Head of caudate nucleus (tissue), 42 donors: ENCODE results near the gene SNAPC1.
"Not testable (repeated sequence)": the region's sequence is repeated elsewhere in the genome, so short reads cannot be mapped to it uniquely, and the experiment has no call there.

Experiments
- DNase-seq, 42 donors: peaks; one replicate each; pipeline versions ENCODE4 v3.0.0 to v3.0.0-alpha.2; 2020 to 2021; ENCODE audit warnings: mixed read lengths in 7 of 42
- intact Hi-C: fragments of 100-400 bp; cut with DNase I; formaldehyde crosslinking; loops from one replicate; pipeline ENCODE4 v1.15.0; 2022

The SNAPC1 gene

DNA sequence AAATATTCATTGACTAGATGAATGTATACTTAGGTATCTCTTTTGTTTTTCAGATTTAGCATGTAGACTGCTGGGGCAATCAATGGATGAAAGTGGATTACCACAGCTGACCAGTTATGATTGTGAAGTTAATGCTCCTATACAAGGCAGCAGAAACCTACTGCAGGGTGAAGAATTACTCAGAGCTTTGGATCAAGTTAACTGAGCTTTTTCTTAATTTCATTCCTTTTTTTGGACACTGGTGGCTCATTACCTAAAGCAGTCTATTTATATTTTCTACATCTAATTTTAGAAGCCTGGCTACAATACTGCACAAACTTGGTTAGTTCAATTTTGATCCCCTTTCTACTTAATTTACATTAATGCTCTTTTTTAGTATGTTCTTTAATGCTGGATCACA is 15.3 kb upstream of the SNAPC1 start:
- DNase-seq, result no peak
- intact Hi-C loops, result no loop called here

DNA sequence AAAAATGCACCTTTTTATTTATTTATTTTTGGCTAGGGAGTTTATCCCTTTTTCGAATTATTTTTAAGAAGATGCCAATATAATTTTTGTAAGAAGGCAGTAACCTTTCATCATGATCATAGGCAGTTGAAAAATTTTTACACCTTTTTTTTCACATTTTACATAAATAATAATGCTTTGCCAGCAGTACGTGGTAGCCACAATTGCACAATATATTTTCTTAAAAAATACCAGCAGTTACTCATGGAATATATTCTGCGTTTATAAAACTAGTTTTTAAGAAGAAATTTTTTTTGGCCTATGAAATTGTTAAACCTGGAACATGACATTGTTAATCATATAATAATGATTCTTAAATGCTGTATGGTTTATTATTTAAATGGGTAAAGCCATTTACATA is 14.9 kb upstream of the SNAPC1 start:
- DNase-seq, result no peak
- intact Hi-C loops, result no loop called here

DNA sequence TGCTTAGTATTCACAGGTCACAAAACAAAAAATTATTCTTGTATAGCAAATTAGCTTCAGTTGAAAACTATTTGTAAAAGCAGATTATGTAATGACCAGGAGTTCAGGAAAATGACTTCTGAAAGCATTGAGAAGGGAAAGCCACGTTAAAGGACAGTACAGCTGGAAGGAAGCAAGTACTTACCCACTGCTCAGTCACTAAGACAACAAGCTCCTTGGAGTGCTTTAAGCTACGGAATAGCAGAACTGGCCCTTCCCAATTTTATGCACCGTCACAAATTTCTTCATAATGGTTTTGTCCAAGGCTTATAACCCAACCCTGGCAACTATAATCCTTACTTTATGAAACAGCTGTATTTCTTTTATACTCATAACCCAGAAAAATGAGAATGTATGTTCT is 13.0 kb upstream of the SNAPC1 start:
- intact Hi-C loops, result no loop called here
- DNase-seq, result no peak

DNA sequence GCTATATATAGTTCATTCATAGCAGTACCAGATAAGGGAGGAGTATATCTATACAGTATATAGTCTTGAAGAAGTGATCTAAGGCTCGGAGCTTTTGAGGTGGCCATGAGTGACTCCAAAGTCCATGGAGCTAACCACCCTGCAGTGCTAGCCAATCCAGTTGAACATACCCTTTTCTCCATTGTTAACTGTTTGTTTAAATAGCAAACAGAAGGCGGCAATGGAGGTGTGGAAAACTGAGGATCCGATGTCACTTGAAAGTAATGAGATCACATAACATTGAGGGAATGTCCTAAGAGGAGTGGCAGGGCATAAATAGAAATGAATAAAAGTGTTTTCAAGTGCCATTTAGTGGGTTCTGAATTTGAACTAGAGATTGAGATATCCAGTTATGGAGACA is 12.4 kb upstream of the SNAPC1 start:
- intact Hi-C loops, result loop anchor here (10.0 kb wide), 1 partner anchor 55 kb away; the partner anchor contains the start of gene HIF1A
- no peak for DNase-seq

DNA sequence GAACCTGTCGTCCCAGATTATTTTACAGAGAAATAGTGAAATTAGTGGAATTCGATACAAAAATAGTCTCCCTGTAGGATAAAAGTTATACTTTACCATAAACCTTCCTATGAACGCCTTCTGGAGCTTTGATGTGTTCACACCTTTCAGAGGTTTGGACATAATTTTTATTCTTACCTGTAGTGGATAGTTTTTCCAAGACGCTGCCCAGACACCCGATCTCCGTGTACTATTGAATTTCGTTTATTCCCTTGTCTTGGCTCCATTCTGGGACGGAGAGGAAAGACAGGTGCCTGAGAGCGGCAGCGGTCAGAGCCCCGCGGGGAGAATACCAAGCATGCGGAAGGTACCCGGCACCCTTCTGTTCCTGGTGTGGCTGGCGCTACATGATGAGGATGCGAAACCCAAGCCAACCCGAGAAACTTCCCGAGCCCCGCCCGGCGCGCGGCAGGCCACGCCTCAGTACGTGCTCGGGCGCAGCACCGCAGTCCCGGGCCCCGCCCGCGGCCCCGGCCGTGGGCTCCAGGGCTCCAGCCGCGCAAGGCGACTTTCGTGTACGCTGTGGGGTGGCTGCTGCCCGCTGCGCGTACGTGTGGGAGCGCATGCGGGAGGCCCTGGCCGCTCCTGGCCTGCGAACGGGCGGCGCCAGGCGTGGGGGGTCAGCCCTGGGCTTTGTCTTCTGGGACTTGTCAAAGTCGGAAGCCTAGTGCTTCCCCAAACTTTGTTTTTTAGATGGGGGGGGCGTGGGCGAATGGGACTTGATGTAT is 11.3 kb upstream of the SNAPC1 start:
- intact Hi-C loops, result loop anchor here (10.0 kb wide), 1 partner anchor 56 kb away; the partner anchor contains the start of gene HIF1A
- DNase-seq, result peak; percentile 50 to 92 (median 82)

DNA sequence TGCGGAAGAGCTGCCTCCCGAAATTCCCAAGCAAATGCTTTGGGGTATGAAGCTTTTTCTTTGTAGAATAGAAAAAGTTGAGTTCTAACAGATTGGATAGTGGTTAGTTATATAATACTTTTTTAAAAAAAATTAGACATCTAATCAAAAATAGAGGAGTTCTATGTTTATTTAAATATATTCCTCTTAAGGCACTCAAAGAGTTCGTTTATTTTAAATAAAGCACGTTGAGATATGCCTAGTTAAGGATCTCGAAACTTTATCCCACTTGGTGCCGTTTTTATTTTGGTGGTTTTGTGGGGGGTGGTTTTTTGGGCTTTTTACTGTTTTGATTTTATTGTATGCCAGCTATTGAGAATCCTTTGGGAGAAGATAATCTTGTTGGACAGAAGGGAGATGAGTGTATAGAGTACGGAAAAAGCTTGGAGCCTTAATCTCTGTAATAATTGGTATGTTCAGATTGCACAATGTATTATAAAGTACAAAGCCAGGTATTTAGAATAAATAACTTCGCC is 10.7 kb upstream of the SNAPC1 start:
- DNase-seq, result no peak
- intact Hi-C loops, result loop anchor here (10.0 kb wide), 1 partner anchor 57 kb away; the partner anchor contains the start of gene HIF1A

DNA sequence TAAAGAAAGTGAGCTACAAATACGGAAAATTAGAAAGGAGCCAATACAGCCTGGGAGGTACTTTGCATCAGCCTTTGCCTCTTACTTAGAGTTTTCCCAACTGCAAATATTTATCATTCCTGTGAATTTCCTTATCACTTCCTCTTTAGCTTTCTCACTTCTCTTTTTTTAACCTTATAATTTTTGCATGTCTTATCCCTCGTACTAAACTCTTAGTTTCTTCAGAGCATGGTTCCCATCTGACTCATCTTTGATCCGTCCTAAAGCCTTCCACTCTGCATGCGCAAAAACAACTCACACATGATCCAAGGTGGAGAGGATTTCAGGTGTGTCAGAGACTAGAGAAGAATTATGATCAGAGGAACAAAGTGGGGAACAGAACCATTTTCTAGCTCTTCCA is 9.6 kb upstream of the SNAPC1 start:
- no peak for DNase-seq
- intact Hi-C loops, result loop anchor here (10.0 kb wide), 1 partner anchor 58 kb away; the partner anchor contains the start of gene HIF1A

DNA sequence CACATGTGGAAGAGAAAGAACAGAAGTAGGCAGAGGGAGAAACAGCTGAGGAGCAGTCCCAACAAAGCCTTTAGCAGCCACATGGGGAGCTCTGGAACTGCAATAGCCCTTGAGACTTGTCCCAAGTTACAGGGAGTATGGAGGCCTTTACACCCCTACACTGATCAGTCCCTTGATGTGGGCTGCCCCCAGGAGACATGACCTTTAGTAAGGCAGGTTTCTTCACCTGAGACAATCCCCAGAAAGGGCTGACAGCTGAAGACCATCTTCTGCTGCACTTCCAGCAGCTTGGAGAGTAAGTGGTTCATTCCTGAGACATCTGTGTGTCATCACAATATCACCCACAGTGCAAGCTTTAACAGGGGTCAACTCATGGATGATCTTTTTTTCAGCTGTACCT is 8.6 kb upstream of the SNAPC1 start:
- DNase-seq, result no peak
- intact Hi-C loops, result loop anchor here (10.0 kb wide), 1 partner anchor 59 kb away; the partner anchor contains the start of gene HIF1A

DNA sequence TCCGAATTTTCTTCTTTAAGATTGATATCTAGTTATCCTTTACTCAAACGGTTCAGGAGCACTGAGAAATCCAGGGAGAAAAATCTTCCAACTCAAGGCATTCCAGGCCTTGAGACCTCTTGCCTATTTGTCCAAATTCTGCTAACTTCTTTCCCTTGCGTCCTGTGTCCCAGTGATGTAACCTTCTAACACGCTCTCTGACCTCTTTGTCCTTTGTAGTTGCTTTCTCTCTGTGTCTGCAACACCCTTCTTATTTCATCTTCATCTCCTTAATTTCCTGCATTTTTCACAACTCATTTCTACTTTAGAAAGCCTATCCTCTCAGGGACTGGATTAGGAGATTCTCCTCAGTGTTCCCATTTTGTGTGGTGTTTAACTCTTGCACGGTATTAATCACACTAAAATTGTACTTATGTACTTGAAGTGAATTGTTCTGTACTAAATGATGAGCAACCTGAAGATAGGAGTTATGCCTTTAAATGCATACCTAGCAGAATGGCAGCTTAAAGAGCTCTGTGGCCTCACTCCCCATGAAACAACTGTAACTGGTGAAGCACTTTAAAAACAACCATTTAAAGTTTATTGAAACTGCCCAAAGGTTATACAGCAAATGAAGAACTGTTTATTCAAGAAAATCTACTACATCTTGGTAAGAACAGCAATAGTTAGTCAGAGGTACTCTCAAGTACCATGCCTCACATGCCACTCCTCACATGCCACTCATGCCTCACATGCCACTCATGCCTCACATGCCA is 7.4 kb upstream of the SNAPC1 start:
- no peak for DNase-seq
- intact Hi-C loops, result loop anchor here (10.0 kb wide), 1 partner anchor 60 kb away; the partner anchor contains the start of gene HIF1A

DNA sequence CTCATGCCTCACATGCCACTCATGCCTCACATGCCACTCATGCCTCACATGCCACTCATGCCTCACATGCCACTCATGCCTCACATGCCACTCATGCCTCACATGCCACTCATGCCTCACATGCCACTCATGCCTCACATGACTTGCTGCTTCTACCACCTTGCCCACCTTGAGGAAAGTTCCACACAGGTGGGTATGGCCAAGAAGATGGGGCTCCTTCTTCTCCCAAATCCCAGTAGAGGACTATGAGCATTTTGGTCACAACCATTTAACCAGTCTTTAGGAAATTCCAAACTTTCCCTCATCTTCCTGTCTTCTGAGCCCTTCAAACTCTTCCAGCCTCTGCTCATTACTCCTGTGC is 6.9 kb upstream of the SNAPC1 start:
- intact Hi-C loops, result loop anchor here (10.0 kb wide), 1 partner anchor 61 kb away; the partner anchor contains the start of gene HIF1A
- DNase-seq, result not testable (repeated sequence)

DNA sequence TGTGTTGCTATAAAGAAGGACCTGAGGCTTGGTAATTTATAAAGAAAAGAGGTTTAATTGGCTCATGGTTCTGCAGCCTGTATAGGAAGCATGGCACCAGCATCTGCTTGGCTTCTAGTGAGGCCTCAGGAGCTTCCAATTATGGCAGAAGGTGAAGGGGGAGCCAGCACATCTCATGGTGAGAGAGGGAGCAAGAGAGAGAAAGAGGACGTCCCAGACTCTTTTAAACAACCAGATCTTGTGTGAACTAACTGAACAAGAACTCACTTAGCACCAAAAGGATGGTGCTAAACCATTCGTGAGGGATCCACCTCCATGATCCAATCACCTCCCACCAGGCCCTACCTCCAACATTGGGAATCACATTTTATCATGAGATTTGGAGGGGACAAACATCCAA is 6.1 kb upstream of the SNAPC1 start:
- DNase-seq, result no peak
- intact Hi-C loops, result loop anchor here (10.0 kb wide), 1 partner anchor 61 kb away; the partner anchor contains the start of gene HIF1A

DNA sequence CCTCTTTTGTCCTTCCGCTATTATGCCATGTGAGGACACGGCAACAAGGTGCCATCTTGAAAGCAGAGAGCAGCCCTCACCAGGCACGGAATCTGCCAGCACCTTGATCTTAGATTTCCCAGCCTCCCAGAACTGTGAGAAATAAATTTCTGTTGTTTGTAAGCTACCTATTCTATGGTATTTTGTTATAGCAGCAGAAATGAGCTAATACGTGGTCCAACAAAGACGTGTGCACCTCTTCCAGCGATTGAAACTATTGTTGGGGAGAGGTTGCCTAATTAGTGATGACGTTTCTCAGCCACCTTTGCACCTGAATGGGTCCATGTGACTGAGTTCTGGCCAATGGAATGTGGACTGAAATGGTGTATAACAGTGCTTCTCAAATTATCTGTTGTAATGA is 2.3 kb upstream of the SNAPC1 start:
- no peak for DNase-seq
- intact Hi-C loops, result loop anchor here (10.0 kb wide), 1 partner anchor 65 kb away; the partner anchor contains the start of gene HIF1A

DNA sequence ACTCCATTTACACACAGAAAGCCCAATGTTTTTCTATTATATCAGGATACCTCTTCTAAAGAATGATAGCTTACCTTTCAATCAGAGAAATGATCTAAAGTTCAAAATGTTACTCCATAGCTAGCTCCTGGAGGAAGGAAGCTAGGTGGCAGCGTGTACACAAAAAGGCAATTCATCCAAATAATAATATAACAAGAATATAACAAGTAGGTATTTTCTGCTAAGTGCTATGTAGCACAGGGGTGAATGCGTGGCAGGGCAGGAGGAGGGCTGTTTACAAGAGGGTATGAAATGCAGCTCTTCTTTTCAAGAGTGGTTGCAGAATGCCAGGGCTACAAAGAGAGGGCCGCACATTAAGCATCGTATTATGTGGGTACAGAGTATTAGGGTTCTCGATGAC is 663 bp upstream of the SNAPC1 start:
- intact Hi-C loops, result no loop called here
- peak in 3 of 42 donors; percentile 5 to 30 (median 19) for DNase-seq

DNA sequence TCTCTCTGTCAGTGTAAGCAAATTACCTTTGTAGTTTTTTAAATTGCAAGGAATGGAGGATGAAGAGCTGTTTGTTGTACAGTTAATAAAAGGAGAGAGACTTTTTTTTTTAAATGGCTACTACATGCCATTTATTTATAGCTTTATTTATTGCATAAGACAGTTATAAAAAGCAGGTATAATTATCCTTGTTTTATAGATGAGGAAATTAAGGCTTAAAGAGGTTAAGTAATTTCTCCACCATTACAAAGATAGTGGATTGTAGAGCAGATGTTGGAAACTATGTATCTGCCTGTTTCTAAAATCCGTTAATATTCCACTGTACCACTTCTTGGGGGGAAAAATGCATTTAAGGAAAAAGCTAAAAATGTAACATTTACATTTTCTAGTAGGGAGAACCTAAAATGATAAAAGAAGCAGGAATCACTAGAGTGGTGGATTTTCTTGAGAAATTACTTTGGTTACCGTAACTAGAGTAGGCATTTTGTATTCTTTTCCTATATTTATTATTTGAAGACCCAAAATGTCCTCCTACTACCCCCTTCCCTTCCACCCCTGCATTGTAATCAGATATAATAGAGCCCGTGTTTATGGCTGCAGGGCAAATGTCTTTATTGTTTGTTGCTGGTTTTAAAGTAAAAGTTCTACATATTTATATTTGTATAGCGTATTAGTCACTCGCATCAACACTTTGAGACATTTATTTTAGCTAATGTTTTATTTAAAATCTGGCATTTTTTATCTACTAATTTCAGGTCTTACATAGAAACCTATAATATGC is 2.3 kb downstream of the SNAPC1 start:
- intact Hi-C loops, result no loop called here

DNA sequence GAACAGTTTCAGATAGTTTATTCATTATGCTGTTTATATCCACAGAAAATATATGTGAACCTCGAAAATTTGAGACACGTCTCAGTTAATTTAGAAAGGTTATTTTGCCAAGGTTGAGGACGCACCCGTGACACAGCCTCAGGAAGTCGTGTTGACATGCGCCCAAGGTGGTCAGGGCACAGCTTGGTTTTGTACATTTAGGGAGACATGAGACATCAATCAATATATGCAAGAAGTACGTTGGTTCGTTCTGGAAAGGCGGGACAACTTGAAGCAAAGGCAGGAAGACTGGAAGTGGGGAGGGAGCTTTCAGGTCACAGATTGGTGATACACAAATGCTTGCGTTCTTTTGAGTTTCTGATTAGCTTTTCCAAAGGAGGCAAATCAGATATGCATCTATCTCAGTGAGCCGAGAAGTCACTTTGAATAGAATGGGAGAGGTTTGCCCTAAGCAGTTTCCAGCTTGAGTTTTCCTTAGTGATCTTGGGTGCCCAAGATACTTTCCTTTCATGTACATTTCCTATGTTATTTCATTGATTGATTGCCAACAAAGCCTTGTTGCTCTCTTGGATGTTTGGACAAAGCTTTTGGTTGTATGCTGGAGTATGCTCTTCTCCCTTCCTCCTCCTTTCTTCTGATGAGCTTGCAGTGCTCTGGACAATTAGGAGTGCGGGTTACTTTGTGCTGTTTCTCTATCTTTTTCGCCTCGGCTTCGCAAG is 3.2 kb downstream of the SNAPC1 start:
- intact Hi-C loops, result no loop called here
- DNase-seq, result no peak

More for the DNA sequence above, 2.3 kb downstream of the SNAPC1 start:
- no peak for DNase-seq

DNA sequence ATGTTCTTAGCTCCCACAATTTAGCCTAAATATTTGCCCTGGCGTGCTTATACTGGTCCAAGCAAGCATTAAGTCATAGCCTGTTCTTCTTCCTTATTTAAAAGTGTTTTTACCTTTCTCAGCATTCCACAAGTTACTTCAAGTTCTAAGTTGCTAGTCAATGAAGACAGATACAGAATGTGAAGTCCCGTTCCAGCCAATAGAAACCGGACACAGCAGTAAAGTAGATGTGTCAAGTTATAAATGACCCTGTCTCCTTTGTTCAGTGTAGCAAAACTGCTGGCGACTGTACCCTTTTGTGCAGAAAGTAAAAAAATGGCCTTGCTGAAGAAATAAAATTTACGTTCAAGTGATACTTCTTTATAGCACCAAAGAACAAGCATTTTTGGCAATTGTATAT is 3.9 kb downstream of the SNAPC1 start:
- no peak for DNase-seq
- intact Hi-C loops, result no loop called here

DNA sequence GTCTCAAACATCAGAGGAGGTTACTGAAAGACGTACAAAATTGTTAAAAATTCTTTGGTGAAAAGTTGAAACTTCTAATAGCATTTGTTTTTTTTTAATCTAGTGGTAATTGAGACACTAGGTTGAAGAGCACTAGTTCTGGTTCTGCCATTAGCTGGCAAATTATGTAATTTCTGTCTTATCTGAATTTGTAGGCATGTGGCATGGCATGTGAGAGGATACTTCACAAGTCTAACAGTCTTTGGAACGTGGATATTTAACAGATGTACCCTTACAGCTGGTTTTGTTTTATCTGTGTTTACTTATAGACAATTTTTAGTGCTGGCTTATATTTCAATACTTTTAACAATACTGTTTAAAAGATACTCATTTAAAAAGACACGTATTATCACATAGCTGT is 6.0 kb downstream of the SNAPC1 start:
- intact Hi-C loops, result no loop called here
- peak in 1 of 42 donors; percentile 12 for DNase-seq

DNA sequence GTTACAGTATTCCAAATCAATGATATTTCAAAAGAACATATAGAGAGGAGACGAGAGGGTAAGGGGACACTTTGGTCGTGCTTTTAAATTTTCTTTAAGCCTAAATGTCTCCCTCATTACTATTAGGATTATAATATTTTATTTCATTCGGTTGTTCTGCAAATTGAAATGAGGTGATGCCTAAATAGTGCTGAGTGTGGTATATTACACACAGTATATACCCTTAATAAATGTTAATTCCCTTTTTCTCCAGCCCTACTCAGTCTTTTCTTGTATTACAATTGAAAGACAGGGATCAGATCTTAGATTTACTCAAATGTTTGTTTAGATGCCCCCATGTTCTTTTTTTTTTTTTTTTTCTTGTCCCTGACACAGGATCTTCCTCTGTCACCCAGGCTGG is 7.7 kb downstream of the SNAPC1 start:
- intact Hi-C loops, result no loop called here

More for the DNA sequence above, 7.7 kb downstream of the SNAPC1 start:
- no peak for DNase-seq
